GM18502 (cell line): ENCODE data around the gene JCHAIN.
"Not testable (repeated sequence)": the region's sequence is repeated elsewhere in the genome, so short reads cannot be mapped to it uniquely, and the experiment has no call there.

Source experiments
- ATAC-seq: cut with Tn5 transposase; IDR thresholded peaks from one replicate; pipeline ENCODE4 v1.9.1; 2021; ENCODE audit warnings: mild to moderate bottlenecking; ENCODE audit not compliant: unreplicated experiment, poor library complexity

Gene JCHAIN

DNA sequence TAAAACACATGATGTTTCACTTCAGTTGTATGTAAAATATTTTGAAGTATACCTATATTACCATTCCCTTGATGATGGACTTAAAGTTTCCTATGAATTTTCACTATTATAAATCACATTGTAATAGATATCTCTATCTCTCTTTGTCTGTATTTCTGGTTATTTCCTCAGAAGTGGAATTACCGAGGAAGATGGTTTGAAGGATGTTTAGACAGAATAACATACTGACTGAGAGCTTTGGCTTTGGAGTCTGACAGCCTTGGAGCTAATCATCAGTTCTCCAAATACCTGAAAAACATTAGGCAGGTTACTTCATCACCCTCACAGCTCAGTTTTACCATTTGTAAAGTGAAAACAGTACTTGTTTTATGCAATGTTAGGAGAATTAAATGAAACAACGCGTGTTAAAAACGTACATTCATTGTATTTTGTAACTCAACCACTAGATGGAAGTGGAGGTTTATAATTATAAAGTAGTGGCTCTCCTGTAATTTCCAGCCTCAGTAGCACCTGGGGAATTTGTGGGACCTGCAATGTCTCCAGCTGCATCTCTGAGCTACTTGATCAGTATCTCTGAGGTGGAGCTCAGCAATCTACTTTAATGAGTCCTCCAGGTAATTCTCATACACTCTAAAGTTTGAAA lies 14.3 kb downstream of the JCHAIN start:
- ATAC-seq: peak; percentile 62

DNA sequence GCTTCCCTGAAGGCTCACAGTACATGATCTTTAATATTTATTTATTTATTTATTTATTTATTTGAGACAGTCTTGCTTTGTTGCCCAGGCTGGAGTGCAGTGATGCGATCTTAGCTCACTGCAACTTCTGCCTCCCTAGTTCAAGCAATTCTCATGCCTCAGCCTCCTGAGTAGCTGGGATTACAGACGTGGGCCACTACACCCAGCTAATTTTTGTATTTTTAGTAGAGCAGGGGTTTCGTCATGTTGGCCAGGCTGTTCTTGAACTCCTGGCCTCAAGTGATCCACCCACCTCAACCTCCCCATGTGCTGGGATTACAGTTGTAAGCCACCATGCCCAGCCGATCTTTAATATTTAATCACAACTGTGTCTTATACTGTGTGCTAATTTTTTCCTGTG lies 15.6 kb downstream of the JCHAIN start:
- ATAC-seq: not testable (repeated sequence)

DNA sequence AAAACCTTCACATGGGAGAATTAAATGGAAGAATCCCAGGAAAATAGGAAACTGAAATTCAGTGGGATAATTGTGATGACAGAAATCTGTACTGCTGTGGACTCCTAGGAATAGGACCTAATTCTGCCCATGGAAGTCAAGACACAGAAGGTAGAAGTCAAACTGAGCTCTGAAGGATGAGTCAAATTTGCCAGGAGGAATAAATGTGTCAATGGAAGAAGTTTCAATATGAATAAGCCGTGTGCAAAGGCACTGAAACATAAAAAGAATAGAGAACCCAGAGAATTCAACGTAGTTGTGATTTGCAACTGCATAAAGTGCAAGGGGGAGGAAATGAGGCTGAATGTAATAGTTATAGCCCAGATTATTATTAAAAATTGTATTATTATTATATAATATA lies 26.1 kb downstream of the JCHAIN start:
- peak; percentile 86 for ATAC-seq

- ATAC-seq: no peak
Measured at GRCh38 chr4:70637239-70637913, 28.9 kb downstream of the JCHAIN start.

- ATAC-seq: no peak
Measured at GRCh38 chr4:70634482-70634881, 31.8 kb downstream of the JCHAIN start.

- no peak for ATAC-seq
Measured at GRCh38 chr4:70632028-70632427, 34.3 kb downstream of the JCHAIN start.

GRCh38 chr4:70630162-70630561 lies 36.1 kb downstream of the JCHAIN start:
- ATAC-seq: no peak

- ATAC-seq: no peak
Measured at GRCh38 chr4:70629469-70630090, 36.7 kb downstream of the JCHAIN start.

- no peak for ATAC-seq
Measured at GRCh38 chr4:70628444-70628843, 37.9 kb downstream of the JCHAIN start, which contains the start of gene ENAM. Gene ENAM (plus strand): TSS chr4:70628744. CDS start chr4:70629501, 757 bp downstream.

- no peak for ATAC-seq
Measured at GRCh38 chr4:70627620-70628019, 38.7 kb downstream of the JCHAIN start.

DNA sequence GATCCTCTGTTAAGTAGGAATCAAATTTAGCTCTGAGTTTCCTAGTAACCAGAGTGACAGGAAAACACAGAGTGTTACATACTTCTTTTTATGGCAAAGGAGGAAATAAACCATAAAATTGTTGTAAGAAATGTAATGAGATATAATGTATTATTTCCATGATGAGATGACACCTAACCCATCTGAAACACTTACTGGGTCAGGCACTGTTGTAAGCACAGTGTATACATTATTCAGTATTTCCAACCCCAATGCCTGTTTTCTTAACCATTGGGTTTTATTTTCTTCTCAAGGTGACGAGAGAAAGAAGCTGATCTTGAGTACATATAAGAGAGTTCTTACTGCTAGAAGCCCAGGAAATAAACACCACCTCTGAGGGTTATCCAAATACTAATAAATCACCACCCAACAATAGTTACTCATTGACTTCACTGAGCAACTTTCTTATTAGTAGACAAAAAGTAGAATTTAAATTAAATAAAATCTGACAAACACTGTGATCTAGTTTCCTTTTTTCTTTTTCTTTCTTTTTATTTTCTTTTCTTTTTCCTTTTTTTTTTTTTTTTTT lies 42.0 kb downstream of the JCHAIN start:
- no peak for ATAC-seq

GRCh38 chr4:70623323-70623722 lies 43.0 kb downstream of the JCHAIN start:
- no peak for ATAC-seq

DNA sequence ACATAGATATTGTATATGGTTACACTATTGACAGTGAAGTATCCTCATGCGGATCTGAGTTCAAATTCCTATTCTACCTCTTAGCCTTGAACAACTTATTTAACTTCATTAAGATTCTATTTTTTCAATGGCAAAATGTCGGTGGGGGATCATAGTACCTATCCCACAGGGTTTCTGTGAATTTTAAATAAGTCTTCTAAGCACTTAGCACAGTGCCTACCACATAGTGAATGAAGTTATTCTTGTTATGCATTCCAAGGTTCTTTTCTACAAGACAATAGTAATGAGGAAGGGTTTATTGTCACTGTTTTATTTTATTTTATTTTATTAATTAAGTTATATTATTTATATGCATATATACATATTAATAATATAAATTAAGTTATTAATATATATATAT lies 46.5 kb downstream of the JCHAIN start:
- ATAC-seq: no peak

- no peak for ATAC-seq
Measured at GRCh38 chr4:70619288-70619687, 47.0 kb downstream of the JCHAIN start.

DNA sequence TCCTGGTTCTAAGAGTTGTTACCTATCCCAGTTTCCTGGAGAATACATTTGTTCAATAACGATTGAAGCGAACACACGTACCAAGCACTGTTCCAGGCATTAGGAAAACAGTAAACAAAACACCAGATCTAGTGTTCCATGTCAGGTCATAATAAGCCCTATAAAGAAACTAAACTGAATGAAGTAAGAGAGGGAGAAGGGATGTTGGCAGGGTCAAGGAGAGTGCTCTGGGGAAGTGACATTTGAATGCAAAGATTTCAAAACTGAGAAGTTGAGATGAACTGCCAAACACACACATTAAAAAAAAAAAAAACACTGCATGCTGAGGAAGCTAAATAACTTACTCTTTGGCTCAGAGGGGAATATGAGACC lies 52.1 kb downstream of the JCHAIN start:
- no peak for ATAC-seq

- peak; percentile 58 for ATAC-seq
Measured at GRCh38 chr4:70613306-70614183, 52.8 kb downstream of the JCHAIN start.

DNA sequence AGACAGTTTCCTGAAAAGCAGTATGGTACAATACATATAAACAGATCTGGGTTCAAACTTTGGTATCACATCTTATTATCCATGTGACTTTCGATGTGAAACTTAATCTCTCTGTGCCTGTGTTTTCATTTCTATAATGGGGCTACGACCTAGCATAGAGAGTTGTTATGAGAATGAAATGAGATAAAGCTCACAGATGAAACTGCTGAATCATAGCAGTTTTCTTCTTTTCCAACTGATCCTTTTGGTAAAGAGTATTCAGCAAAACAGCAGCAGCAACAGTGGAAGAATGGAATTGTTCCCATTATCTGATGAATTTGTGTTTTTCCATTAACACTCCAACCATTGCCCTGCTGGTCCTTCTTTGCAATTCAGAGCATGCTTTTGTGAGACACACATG lies 58.0 kb downstream of the JCHAIN start:
- no peak for ATAC-seq

- ATAC-seq: no peak
Measured at GRCh38 chr4:70607334-70607853, 58.9 kb downstream of the JCHAIN start.

DNA sequence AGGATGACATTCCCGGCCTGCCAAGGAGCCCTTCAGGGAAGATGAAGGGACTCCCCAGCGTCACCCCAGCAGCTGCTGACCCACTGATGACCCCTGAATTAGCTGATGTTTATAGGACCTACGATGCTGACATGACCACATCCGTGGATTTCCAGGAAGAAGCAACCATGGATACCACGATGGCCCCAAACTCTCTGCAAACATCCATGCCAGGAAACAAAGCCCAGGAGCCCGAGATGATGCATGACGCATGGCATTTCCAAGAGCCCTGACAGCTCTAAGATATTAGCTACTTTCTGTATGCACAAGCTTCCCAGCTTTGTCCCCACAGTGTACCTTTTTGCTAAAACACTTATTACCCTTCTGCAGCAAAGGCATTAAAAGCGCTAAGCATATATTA lies 59.8 kb downstream of the JCHAIN start:
- no peak for ATAC-seq
